DND-41 (cell line): ENCODE measurements around the gene IGFBP4.
"Not testable (repeated sequence)": the region's sequence is repeated elsewhere in the genome, so short reads cannot be mapped to it uniquely, and the experiment has no call there.

ENCODE experiments used
- ATAC-seq: fragments of 200-7000 bp; cut with Tn5 transposase; 3 replicates; pipeline ENCODE4 v1.9.1; 2021; ENCODE audit warnings: low read depth; ENCODE audit not compliant: insufficient read depth
- DNase-seq: peaks from one replicate; pipeline ENCODE4 v3.0.0-alpha.2; 2020
- H2AFZ ChIP-seq: 2 replicates; pipeline ENCODE4 v1.6.0; 2012; ENCODE audit warnings: low read depth, low read length
- H3K27ac ChIP-seq: 2 replicates; pipeline ENCODE4 v1.5.1; 2012; ENCODE audit warnings: low read length, inconsistent platforms
- H3K27me3 ChIP-seq: fragments of 200-600 bp; sonication (generic); 2 replicates; pipeline ENCODE4 v1.6.0; 2012; ENCODE audit warnings: low read length, mild to moderate bottlenecking, inconsistent platforms; ENCODE audit not compliant: insufficient read depth, poor library complexity
- H3K36me3 ChIP-seq: 2 replicates; pipeline ENCODE4 v1.5.1; 2012; ENCODE audit warnings: low read length, inconsistent platforms; ENCODE audit not compliant: insufficient read depth
- H3K4me1 ChIP-seq: 2 replicates; pipeline ENCODE4 v1.5.1; 2012; ENCODE audit warnings: mild to moderate bottlenecking, low read length; ENCODE audit not compliant: insufficient read depth
- H3K4me2 ChIP-seq: 2 replicates; pipeline ENCODE4 v1.6.0; 2012; ENCODE audit warnings: mild to moderate bottlenecking, moderate library complexity, low read length, inconsistent platforms; ENCODE audit not compliant: insufficient read depth
- H3K4me3 ChIP-seq, 2 experiments: fragments of 200-600 bp in 1 of 2; shearing (Covaris generic) in 1 of 2; 2 replicates each; pipeline ENCODE4 v1.5.1; 2012 to 2016; ENCODE audit warnings: inconsistent platforms in 2 of 2, low read length in 2 of 2, mild to moderate bottlenecking in 2 of 2, low read depth in 1 of 2, moderate library complexity in 1 of 2
- H3K79me2 ChIP-seq: 2 replicates; pipeline ENCODE4 v1.6.0; 2012; ENCODE audit warnings: low read length, inconsistent platforms; ENCODE audit not compliant: insufficient read depth
- H3K9ac ChIP-seq: 2 replicates; pipeline ENCODE4 v1.6.0; 2012; ENCODE audit warnings: low read depth, mild to moderate bottlenecking, inconsistent platforms, low read length, moderate library complexity
- H3K9me3 ChIP-seq: 2 replicates; pipeline ENCODE4 v1.5.1; 2012; ENCODE audit warnings: low read length, moderate library complexity, mild to moderate bottlenecking, inconsistent platforms; ENCODE audit not compliant: insufficient read depth, severe bottlenecking
- H4K20me1 ChIP-seq: 2 replicates; pipeline ENCODE4 v1.6.0; 2012; ENCODE audit warnings: low read length; ENCODE audit not compliant: insufficient read depth
- CTCF ChIP-seq: IDR thresholded peaks from 2 replicates; pipeline ENCODE4 v1.5.1; 2012; ENCODE audit warnings: borderline replicate concordance, low read length, moderate library complexity, mild to moderate bottlenecking; ENCODE audit not compliant: poor library complexity, severe bottlenecking; ENCODE audit errors: extremely low read depth
- EZH2 ChIP-seq: IDR thresholded peaks from 3 replicates; pipeline ENCODE4 v1.6.1; 2012; ENCODE audit warnings: borderline replicate concordance, low read depth, mild to moderate bottlenecking, moderate library complexity, low read length, inconsistent platforms; ENCODE audit not compliant: severe bottlenecking

The IGFBP4 gene

DNA sequence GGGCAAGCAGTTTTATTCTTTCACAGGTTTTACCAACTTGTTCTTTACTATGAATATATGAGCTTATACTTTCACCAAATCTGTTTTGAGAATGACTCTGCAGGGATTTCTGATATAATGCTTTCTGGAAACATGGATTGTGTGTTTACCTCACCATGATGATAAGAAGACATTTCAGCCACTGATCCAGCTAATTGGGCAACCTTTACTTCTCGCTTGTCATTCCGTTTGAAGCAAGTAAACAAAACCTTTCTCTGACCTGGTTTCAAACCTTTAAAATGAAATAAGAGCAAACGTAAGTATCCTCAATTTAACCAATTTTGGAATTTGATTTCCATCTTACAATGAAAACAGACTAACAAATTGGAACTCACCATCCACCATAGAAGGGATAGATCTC, 39.2 kb upstream of the IGFBP4 start:
- peaks cover 4% of the 10 kb centered on the region; the same call in 1 of the 2 replicates for H4K20me1 ChIP-seq
- no peak for DNase-seq
- no peaks in the 10 kb centered on the region for H3K27me3 ChIP-seq
- H3K79me2 ChIP-seq, result peaks cover 41% of the 10 kb centered on the region
- H2AFZ ChIP-seq, result no peak overlapping the region
- no peak overlapping the region for H3K9ac ChIP-seq
- H3K4me2 ChIP-seq, result no peak overlapping the region
- no peak for ATAC-seq
- H3K4me3 ChIP-seq, result no peak overlapping the region
- peaks cover 97% of the 10 kb centered on the region for H3K36me3 ChIP-seq
- H3K27ac ChIP-seq, result no peak overlapping the region
- TF ChIP-seq CTCF, result no peak
- no peak for TF ChIP-seq EZH2
- H3K4me1 ChIP-seq, result no peaks in the 10 kb centered on the region
- H3K9me3 ChIP-seq, result no peaks in the 10 kb centered on the region

GRCh38 chr17:40407460-40407859, 35.8 kb upstream of the IGFBP4 start:
- H3K79me2 ChIP-seq, result peaks cover 65% of the 10 kb centered on the region
- TF ChIP-seq CTCF (no peak), EZH2 (no peak)
- ATAC-seq (no peak), DNase-seq (no peak)
- H3K9ac ChIP-seq, result no peak overlapping the region
- no peak overlapping the region for H2AFZ ChIP-seq
- H3K4me2 ChIP-seq, result no peak overlapping the region
- H3K27ac ChIP-seq, result no peak overlapping the region
- H3K4me3 ChIP-seq, result no peak overlapping the region
- H3K36me3 ChIP-seq, result peaks cover 97% of the 10 kb centered on the region
- peaks cover 22% of the 10 kb centered on the region for H4K20me1 ChIP-seq
- H3K9me3 ChIP-seq, result no peaks in the 10 kb centered on the region
- no peaks in the 10 kb centered on the region for H3K27me3 ChIP-seq
- peaks cover 21% of the 10 kb centered on the region; the same call in 1 of the 2 replicates for H3K4me1 ChIP-seq

DNA sequence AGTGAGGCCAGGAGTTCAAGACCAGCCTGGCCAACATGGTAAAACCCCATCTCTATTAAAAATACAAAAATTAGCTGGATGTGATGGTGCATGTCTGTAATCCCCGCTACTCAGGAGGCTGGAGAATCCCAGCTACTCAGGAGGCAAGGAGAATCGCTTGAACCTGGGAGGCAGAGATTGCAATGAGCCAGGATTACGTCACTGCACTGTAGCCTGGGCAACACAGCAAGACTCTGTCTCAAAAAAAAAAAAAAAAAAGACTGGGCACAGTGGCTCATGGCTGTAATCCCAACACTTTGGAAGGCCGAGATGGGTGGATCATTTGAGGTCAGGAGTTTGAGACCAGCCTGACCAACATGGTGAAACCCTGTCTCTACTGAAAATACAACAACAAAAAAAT, 33.7 kb upstream of the IGFBP4 start:
- H3K9ac ChIP-seq, ATAC-seq, H3K27ac ChIP-seq, H2AFZ ChIP-seq, H3K9me3 ChIP-seq, H3K4me2 ChIP-seq, DNase-seq, H3K4me3 ChIP-seq, H3K27me3 ChIP-seq: not testable (repeated sequence)
- Histone ChIP-seq H3K36me3 (peaks cover 97% of the 10 kb centered on the region), H3K4me1 (peaks cover 41% of the 10 kb centered on the region), H4K20me1 (peaks cover 28% of the 10 kb centered on the region), H3K79me2 (peaks cover 79% of the 10 kb centered on the region)

- ATAC-seq (no peak), DNase-seq (no peak)
- Histone ChIP-seq H3K4me2 (no peak overlapping the region), H3K27me3 (no peaks in the 10 kb centered on the region), H3K4me3 (no peak overlapping the region), H3K9ac (0 out of 2 replicates have a peak overlapping the region, but pooled peaks have one; percentile 10), H3K27ac (no peak overlapping the region), H3K4me1 (peaks cover 46% of the 10 kb centered on the region), H3K36me3 (peaks cover 95% of the 10 kb centered on the region), H3K79me2 (peaks cover 79% of the 10 kb centered on the region), H3K9me3 (no peaks in the 10 kb centered on the region), H2AFZ (no peak overlapping the region), H4K20me1 (peaks cover 28% of the 10 kb centered on the region)
- TF ChIP-seq EZH2 (no peak), CTCF (no peak)
These were observed 33.2 kb upstream of the IGFBP4 start for GRCh38 chr17:40410082-40410481.
